Body of pancreas (tissue), 4 donors: ENCODE results near the gene KREMEN1. TPM values are rescaled to one million over a fixed set of nuclear protein-coding genes. Genes with fewer than 3 reads are reported as not detected.

Source experiments
- ATAC-seq: fragments of 150-250 bp; one replicate; pipeline ENCODE4 v1.9.1; 2016
- DNase-seq, 4 donors: peaks; one replicate each; pipeline ENCODE4 v3.0.0-alpha.2; 2019
- H3K27ac ChIP-seq, 4 donors: fragments of 200-600 bp; sonication (generic); 1 replicate in 3 of 4; 2 replicates in 1 of 4; pipeline versions ENCODE4 v1.5.1 to v1.6.1; 2016 to 2019; ENCODE audit warnings: mild to moderate bottlenecking in 1 of 4, mixed read lengths in 1 of 4, moderate library complexity in 1 of 4
- H3K27me3 ChIP-seq, 2 donors: fragments of 200-600 bp; sonication (generic); one replicate each; pipeline ENCODE4 v1.6.0; 2016; ENCODE audit warnings: mild to moderate bottlenecking in 1 of 2
- H3K36me3 ChIP-seq, 2 donors: fragments of 200-600 bp; sonication (generic); replicated peaks in 1 of 2; 2 replicates each; pipeline ENCODE4 v1.5.1; 2016; ENCODE audit warnings: low read depth in 2 of 2; ENCODE audit not compliant: insufficient read depth in 1 of 2
- H3K4me1 ChIP-seq: fragments of 200-600 bp; sonication (generic); one replicate; pipeline ENCODE4 v1.6.0; 2016
- H3K4me3 ChIP-seq, 2 donors: fragments of 200-600 bp; sonication (generic); 1 replicate in 1 of 2; 2 replicates in 1 of 2; pipeline ENCODE4 v1.5.1; 2016 to 2019
- H3K9me3 ChIP-seq, 3 donors: fragments of 200-600 bp; sonication (generic); 1 replicate in 2 of 3; 2 replicates in 1 of 3; pipeline ENCODE4 v1.5.1; 2016
- POLR2A ChIP-seq, 3 donors: fragments of 450-650 bp; IDR thresholded peaks; one replicate each; pipeline ENCODE4 v1.6.1; 2016; ENCODE audit warnings: antibody characterized with exemption in 3 of 3, mild to moderate bottlenecking in 2 of 3
- WGBS, 2 donors: methylation state at CpG; one replicate each; pipeline ENCODE4 v1.1.5; 2017; 5-methylcytosine and 5-hydroxymethylcytosine counted together
- intact Hi-C: fragments of 100-400 bp; cut with DNase I; formaldehyde crosslinking; loops from one replicate; pipeline ENCODE4 v1.15.1; 2023
- total RNA-seq, 2 donors: library from RNA; depleted of rRNA; stranded (reverse); fragments of >200 nt; gene quantifications; one replicate each; pipeline ENCODE4 v1.1.0, GENCODE V29; 2016
- TF ChIP-seq, protein P1 (sequence below), 7 experiments: fragments of 450-650 bp in 4 of 7; fragments of 200-600 bp in 3 of 7; sonication (generic) in 3 of 7; IDR thresholded peaks; one replicate each; pipeline ENCODE4 v1.5.1; 2016 to 2019; ENCODE audit warnings: antibody characterized with exemption in 7 of 7

KREMEN1 gene
- total RNA-seq, 2 donors from 2014 or later: 6.6 to 7.3 TPM

DNA sequence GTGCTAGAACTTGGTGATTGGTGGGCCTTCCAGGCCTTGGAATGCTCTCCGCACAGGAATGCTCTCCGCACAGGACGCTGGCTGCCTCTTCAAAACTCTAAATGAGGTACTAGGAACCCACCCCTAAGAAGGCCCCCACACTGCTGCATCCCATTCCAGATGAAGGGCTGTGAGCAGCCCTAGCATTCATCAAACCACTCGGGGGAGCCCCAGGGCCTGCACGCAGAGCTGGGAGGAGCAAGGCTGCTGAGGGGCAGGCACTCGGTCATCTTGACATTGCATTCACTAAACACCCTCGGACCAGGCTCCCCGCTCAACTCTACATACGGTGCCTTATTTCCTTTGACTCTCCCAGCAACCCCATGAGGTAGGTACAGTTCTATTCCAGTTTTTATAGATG is 83.7 kb downstream of the KREMEN1 start:
- Histone ChIP-seq H3K4me3 (no peak overlapping the region), H3K9me3 (no peaks in the 10 kb centered on the region), H3K27ac (no peak overlapping the region), H3K36me3 (no peaks in the 10 kb centered on the region), H3K4me1 (peaks cover 10% of the 10 kb centered on the region), H3K27me3 (no peaks in the 10 kb centered on the region)
- intact Hi-C loops: loop anchor here (10.0 kb wide), 1 partner anchor 88 kb away; no protein-coding TSS in a partner anchor
- ATAC-seq (no peak), DNase-seq (no peak)
- 82 to 92% methylated on average over 8 to 9 of the region's 9 CpGs for WGBS, 2 donors
- no peak for TF ChIP-seq POLR2A (IDR thresholded peaks at IDR 0.05)
- TF ChIP-seq, protein P1, sequence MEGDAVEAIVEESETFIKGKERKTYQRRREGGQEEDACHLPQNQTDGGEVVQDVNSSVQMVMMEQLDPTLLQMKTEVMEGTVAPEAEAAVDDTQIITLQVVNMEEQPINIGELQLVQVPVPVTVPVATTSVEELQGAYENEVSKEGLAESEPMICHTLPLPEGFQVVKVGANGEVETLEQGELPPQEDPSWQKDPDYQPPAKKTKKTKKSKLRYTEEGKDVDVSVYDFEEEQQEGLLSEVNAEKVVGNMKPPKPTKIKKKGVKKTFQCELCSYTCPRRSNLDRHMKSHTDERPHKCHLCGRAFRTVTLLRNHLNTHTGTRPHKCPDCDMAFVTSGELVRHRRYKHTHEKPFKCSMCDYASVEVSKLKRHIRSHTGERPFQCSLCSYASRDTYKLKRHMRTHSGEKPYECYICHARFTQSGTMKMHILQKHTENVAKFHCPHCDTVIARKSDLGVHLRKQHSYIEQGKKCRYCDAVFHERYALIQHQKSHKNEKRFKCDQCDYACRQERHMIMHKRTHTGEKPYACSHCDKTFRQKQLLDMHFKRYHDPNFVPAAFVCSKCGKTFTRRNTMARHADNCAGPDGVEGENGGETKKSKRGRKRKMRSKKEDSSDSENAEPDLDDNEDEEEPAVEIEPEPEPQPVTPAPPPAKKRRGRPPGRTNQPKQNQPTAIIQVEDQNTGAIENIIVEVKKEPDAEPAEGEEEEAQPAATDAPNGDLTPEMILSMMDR (IDR thresholded peaks at IDR 0.05): no peak

DNA sequence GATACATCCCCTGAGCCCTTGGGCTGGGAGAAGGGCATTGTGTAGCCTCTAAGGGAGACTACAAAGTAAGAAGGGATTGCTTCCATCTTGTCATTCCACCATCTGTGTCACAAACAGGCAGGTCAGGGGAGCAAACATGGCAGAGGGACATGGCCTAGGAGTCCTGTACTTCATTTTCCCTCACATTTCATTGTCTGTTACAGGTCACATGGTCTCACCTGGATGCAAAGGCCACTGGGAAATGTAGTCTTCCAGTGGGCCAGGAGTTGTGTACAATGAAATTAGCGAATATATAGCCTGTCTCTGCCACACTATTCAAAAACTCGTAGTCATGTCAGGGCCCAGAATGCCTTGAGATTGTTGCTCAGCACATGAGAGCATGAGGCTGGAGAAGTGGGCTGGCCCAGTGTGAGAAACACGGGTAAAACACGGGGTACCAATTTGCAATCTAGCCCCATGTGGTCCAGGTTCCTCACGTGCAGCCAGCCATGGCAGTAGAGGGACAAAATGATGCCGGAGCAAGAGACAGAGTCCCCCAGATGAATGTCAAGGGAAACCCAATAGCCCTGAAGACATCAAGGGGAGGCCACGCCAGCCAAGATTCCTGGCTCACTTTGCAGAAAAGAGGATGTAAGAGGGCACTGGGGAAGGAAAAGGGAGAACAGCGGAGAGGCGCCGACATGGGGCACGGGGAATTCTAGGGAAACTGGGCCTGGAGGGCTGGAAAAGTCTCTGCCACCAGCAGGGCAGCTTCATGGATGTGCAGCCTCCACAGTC is 85.1 kb downstream of the KREMEN1 start:
- Histone ChIP-seq H3K27ac (no peak overlapping the region), H3K4me3 (no peak overlapping the region), H3K9me3 (no peaks in the 10 kb centered on the region), H3K4me1 (peaks cover 10% of the 10 kb centered on the region), H3K27me3 (no peaks in the 10 kb centered on the region), H3K36me3 (no peaks in the 10 kb centered on the region)
- intact Hi-C loops: loop anchor here (10.0 kb wide), 1 partner anchor 87 kb away; no protein-coding TSS in a partner anchor
- DNase-seq: no peak
- no peak for TF ChIP-seq POLR2A (IDR thresholded peaks at IDR 0.05)
- TF ChIP-seq, protein P1 (IDR thresholded peaks at IDR 0.05): no peak
- no peak for ATAC-seq
- WGBS, 2 donors: 87 to 92% methylated on average over 8 to 11 of the region's 11 CpGs

DNA sequence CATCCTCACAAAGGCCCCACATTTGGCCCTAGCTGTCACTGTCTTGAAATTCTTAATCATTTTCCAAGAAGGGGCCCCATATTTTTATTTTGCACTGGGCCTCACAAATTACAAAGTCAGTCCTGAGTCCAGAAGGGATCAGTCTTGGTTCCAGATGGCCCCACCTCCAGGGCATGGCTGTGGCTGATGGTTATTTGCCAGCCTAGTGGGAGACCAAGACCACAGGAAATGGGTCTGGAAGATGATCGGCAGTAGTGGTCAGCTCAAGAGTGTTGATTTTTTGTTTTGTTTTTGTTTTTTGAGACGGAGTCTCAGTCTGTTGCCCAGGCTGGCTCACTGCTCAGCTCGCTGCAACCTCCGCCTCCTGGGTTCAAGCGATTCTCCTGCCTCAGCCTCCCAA is 85.7 kb downstream of the KREMEN1 start:
- DNase-seq (no peak), ATAC-seq (no peak)
- TF ChIP-seq, protein P1 (IDR thresholded peaks at IDR 0.05): no peak
- no peak for TF ChIP-seq POLR2A (IDR thresholded peaks at IDR 0.05)
- peaks cover 10% of the 10 kb centered on the region for H3K4me1 ChIP-seq
- H3K27ac ChIP-seq: no peak overlapping the region
- H3K27me3 ChIP-seq: no peaks in the 10 kb centered on the region
- no peaks in the 10 kb centered on the region for H3K9me3 ChIP-seq
- H3K36me3 ChIP-seq: no peaks in the 10 kb centered on the region
- no peak overlapping the region for H3K4me3 ChIP-seq
- 96% methylated on average over 5 of the region's 5 CpGs for WGBS, 2 donors
- intact Hi-C loops: loop anchor here (10.0 kb wide), 1 partner anchor 86 kb away; no protein-coding TSS in a partner anchor

DNA sequence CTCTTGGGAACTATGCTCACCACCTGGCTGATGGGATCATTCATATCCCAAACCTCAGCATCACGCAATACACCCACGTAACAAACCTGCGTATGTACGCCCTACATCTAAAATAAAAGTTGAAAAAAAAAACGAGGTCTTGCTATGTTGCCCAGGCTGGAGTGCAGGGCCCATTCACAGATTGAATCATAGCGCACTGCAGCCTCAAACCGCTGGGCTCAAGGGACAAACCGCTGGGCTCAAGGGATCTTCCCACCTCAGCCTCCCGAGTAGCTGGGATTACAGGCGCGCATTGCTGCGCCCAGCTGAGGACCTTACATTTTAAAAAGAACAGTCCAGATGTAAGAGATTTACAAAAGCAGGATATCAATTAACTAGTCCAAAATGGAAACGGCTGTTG is 91.0 kb downstream of the KREMEN1 start:
- intact Hi-C loops: no loop called here

More for the DNA sequence above, 91.0 kb downstream of the KREMEN1 start:
- 81 to 89% methylated on average over 13 of the region's 13 CpGs for WGBS, 2 donors
- TF ChIP-seq, protein P1 (IDR thresholded peaks at IDR 0.05): no peak
- no peak for TF ChIP-seq POLR2A (IDR thresholded peaks at IDR 0.05)
- no peak overlapping the region for H3K27ac ChIP-seq
- H3K4me1 ChIP-seq: no peaks in the 10 kb centered on the region
- no peak overlapping the region for H3K4me3 ChIP-seq
- no peak for DNase-seq
- H3K9me3 ChIP-seq: no peaks in the 10 kb centered on the region
- no peak for ATAC-seq
- H3K27me3 ChIP-seq: no peaks in the 10 kb centered on the region
- no peaks in the 10 kb centered on the region for H3K36me3 ChIP-seq
